Measurements from ENCODE around the gene VRK2. TPM values are rescaled to one million over a fixed set of nuclear protein-coding genes. Genes with fewer than 3 reads are reported as not detected.

Gene VRK2
- total and polyA plus RNA-seq, 10 of the 15 experiments (the other 5 are each of a cell fraction or from before 2014, with no cell fraction given) = 26.5 to 78.0 (median 57.3) TPM

DNA sequence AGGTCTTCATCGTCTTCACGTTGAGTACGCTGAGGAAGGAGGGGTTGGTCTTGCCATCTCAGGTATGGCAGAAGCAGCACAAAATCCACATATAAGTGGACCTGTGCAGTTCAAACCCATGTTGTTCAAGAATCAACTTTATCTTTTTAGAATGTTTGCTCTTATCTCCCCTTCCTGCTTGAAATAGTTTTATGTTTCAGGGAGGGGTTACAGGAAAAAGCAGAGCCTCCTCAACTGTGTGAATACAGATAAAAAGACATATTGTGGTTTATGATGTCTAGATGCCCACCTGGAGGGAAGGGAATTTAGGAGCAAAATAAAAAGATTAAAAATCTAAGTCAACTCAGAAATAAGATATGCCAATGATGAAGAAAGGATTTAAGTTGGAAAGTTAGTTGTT is 75.9 kb downstream of the VRK2 start:
- no peaks in the 10 kb centered on the region; a peak in 1 of 4 replicates for H3K36me3 ChIP-seq (ENCODE audit: control insufficient read depth in 2 of 2, insufficient read depth in 2 of 2, low read length in 1 of 2)
- no peak overlapping the region for H3K4me3 ChIP-seq
- intact Hi-C loops (cut with micrococcal nuclease; ENCODE audit: unreplicated experiment) (no loop called here), in situ Hi-C loops (cut with MboI) (no loop called here)
- H2AFZ ChIP-seq (ENCODE audit: control insufficient read depth, low read depth, low read length) = no peak overlapping the region
- no peak overlapping the region for H3K9ac ChIP-seq (ENCODE audit: control insufficient read depth, insufficient read depth, low read length)
- FAIRE-seq (no peak), ATAC-seq (no peak), DNase-seq (ENCODE audit: low read depth, low spot score) (no peak)
- SMC1A ChIA-PET (ENCODE audit: uncharacterized antibody, unreplicated experiment) = no interaction called here
- no peak overlapping the region for H3K27ac ChIP-seq (ENCODE audit: control insufficient read depth, insufficient read depth)
- no peaks in the 10 kb centered on the region for H3K4me1 ChIP-seq (ENCODE audit: control insufficient read depth, insufficient read depth, low read length)
- CTCF ChIA-PET = no interaction called here
- 100% methylated on average over 3 of the region's 3 CpGs for WGBS (ENCODE audit: insufficient coverage, insufficient replicate concordance, low lambda C conversion rate, missing lambda C conversion rate)
- no TSS peak for BruUV-seq (replicated peaks)
- POLR2A ChIA-PET = no interaction called here
- H3K9me3 ChIP-seq (replicated peaks; ENCODE audit: control insufficient read depth, insufficient read depth, low read length) = peaks cover 1% of the 10 kb centered on the region; the same call in 2 of the 3 replicates
- no peaks in the 10 kb centered on the region for H3K79me2 ChIP-seq (ENCODE audit: control insufficient read depth, insufficient read depth, low read length)
- no peaks in the 10 kb centered on the region for H3K27me3 ChIP-seq (replicated peaks in 1 of 2; ENCODE audit: control insufficient read depth in 2 of 2, insufficient read depth in 2 of 2, low read length in 1 of 2)
- H3K4me2 ChIP-seq (ENCODE audit: control insufficient read depth, insufficient read depth) = no peak overlapping the region
- RAD21 ChIA-PET (ENCODE audit: unreplicated experiment) = no interaction called here
- H4K20me1 ChIP-seq (ENCODE audit: control insufficient read depth, insufficient read depth) = no peaks in the 10 kb centered on the region
- TF ChIP-seq RUNX3 (IDR thresholded peaks at IDR 0.05; ENCODE audit: low read length) = no peak
- no peak for TF ChIP-seq MXI1 (IDR thresholded peaks at IDR 0.05; ENCODE audit: low read depth, low read length)
- TF ChIP-seq, protein P1, sequence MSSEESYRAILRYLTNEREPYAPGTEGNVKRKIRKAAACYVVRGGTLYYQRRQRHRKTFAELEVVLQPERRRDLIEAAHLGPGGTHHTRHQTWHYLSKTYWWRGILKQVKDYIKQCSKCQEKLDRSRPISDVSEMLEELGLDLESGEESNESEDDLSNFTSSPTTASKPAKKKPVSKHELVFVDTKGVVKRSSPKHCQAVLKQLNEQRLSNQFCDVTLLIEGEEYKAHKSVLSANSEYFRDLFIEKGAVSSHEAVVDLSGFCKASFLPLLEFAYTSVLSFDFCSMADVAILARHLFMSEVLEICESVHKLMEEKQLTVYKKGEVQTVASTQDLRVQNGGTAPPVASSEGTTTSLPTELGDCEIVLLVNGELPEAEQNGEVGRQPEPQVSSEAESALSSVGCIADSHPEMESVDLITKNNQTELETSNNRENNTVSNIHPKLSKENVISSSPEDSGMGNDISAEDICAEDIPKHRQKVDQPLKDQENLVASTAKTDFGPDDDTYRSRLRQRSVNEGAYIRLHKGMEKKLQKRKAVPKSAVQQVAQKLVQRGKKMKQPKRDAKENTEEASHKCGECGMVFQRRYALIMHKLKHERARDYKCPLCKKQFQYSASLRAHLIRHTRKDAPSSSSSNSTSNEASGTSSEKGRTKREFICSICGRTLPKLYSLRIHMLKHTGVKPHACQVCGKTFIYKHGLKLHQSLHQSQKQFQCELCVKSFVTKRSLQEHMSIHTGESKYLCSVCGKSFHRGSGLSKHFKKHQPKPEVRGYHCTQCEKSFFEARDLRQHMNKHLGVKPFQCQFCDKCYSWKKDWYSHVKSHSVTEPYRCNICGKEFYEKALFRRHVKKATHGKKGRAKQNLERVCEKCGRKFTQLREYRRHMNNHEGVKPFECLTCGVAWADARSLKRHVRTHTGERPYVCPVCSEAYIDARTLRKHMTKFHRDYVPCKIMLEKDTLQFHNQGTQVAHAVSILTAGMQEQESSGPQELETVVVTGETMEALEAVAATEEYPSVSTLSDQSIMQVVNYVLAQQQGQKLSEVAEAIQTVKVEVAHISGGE (CRISPR knock-in tag; IDR thresholded peaks at IDR 0.05) = no peak
- TF ChIP-seq RCOR1 (conservative IDR thresholded peaks at IDR 0.05; ENCODE audit: low read depth, low read length) = no peak
- no peak for TF ChIP-seq SREBF2 (IDR thresholded peaks at IDR 0.05; ENCODE audit: low read length)
- no peak for TF ChIP-seq WRNIP1 (IDR thresholded peaks at IDR 0.05; ENCODE audit: borderline replicate concordance, low read depth, low read length)
- TF ChIP-seq, protein P2, sequence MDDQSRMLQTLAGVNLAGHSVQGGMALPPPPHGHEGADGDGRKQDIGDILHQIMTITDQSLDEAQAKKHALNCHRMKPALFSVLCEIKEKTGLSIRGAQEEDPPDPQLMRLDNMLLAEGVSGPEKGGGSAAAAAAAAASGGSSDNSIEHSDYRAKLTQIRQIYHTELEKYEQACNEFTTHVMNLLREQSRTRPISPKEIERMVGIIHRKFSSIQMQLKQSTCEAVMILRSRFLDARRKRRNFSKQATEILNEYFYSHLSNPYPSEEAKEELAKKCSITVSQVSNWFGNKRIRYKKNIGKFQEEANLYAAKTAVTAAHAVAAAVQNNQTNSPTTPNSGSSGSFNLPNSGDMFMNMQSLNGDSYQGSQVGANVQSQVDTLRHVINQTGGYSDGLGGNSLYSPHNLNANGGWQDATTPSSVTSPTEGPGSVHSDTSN (IDR thresholded peaks at IDR 0.05; ENCODE audit: insufficient replicate concordance, low read depth, low read length) = no peak
- TF ChIP-seq, protein P3, sequence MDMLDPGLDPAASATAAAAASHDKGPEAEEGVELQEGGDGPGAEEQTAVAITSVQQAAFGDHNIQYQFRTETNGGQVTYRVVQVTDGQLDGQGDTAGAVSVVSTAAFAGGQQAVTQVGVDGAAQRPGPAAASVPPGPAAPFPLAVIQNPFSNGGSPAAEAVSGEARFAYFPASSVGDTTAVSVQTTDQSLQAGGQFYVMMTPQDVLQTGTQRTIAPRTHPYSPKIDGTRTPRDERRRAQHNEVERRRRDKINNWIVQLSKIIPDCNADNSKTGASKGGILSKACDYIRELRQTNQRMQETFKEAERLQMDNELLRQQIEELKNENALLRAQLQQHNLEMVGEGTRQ (IDR thresholded peaks at IDR 0.05; ENCODE audit: borderline replicate concordance, low read depth, low read length) = no peak
- TF ChIP-seq, protein P4, sequence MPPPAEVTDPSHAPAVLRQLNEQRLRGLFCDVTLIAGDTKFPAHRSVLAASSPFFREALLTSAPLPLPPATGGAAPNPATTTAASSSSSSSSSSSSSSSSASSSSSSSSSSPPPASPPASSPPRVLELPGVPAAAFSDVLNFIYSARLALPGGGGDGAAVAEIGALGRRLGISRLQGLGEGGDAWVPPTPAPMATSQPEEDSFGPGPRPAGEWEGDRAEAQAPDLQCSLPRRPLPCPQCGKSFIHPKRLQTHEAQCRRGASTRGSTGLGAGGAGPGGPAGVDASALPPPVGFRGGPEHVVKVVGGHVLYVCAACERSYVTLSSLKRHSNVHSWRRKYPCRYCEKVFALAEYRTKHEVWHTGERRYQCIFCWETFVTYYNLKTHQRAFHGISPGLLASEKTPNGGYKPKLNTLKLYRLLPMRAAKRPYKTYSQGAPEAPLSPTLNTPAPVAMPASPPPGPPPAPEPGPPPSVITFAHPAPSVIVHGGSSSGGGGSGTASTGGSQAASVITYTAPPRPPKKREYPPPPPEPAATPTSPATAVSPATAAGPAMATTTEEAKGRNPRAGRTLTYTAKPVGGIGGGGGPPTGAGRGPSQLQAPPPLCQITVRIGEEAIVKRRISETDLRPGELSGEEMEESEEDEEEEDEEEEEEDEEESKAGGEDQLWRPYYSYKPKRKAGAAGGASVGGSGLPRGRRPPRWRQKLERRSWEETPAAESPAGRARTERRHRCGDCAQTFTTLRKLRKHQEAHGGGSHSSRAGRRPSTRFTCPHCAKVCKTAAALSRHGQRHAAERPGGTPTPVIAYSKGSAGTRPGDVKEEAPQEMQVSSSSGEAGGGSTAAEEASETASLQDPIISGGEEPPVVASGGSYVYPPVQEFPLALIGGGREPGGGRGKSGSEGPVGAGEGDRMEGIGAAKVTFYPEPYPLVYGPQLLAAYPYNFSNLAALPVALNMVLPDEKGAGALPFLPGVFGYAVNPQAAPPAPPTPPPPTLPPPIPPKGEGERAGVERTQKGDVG (CRISPR knock-in tag; IDR thresholded peaks at IDR 0.05) = no peak
- TF ChIP-seq, protein P5, sequence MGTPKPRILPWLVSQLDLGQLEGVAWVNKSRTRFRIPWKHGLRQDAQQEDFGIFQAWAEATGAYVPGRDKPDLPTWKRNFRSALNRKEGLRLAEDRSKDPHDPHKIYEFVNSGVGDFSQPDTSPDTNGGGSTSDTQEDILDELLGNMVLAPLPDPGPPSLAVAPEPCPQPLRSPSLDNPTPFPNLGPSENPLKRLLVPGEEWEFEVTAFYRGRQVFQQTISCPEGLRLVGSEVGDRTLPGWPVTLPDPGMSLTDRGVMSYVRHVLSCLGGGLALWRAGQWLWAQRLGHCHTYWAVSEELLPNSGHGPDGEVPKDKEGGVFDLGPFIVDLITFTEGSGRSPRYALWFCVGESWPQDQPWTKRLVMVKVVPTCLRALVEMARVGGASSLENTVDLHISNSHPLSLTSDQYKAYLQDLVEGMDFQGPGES (IDR thresholded peaks at IDR 0.05) = no peak
- TF ChIP-seq, protein P6, sequence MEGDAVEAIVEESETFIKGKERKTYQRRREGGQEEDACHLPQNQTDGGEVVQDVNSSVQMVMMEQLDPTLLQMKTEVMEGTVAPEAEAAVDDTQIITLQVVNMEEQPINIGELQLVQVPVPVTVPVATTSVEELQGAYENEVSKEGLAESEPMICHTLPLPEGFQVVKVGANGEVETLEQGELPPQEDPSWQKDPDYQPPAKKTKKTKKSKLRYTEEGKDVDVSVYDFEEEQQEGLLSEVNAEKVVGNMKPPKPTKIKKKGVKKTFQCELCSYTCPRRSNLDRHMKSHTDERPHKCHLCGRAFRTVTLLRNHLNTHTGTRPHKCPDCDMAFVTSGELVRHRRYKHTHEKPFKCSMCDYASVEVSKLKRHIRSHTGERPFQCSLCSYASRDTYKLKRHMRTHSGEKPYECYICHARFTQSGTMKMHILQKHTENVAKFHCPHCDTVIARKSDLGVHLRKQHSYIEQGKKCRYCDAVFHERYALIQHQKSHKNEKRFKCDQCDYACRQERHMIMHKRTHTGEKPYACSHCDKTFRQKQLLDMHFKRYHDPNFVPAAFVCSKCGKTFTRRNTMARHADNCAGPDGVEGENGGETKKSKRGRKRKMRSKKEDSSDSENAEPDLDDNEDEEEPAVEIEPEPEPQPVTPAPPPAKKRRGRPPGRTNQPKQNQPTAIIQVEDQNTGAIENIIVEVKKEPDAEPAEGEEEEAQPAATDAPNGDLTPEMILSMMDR (IDR thresholded peaks at IDR 0.05 in 2 of 3, conservative IDR thresholded peaks at IDR 0.05 in 1 of 3; ENCODE audit: control insufficient read depth in 2 of 3, extremely low read depth in 1 of 3, insufficient read depth in 1 of 3, low read depth in 3 of 3, low read length in 3 of 3) = no peak
